Transverse colon (tissue), 4 donors: ENCODE results near the gene HRAS.

Experiments
- POLR2A ChIP-seq: fragments of 450-650 bp; IDR thresholded peaks from one replicate; pipeline ENCODE4 v1.6.1; 2016; ENCODE audit warnings: antibody characterized with exemption, mild to moderate bottlenecking, moderate library complexity
- POLR2AphosphoS5 ChIP-seq, 3 donors: sonication (generic); formaldehyde crosslinking; IDR thresholded peaks; one replicate each; pipeline ENCODE4 v1.6.1; 2016; ENCODE audit warnings: antibody characterized with exemption in 3 of 3
- TF ChIP-seq, protein P1 (sequence below), 5 experiments: fragments of 200-600 bp in 3 of 5; fragments of 450-650 bp in 2 of 5; sonication (generic) in 3 of 5; IDR thresholded peaks; 1 replicate in 2 of 5; 2 replicates in 3 of 5; pipeline ENCODE4 v1.5.1; 2016 to 2017; ENCODE audit warnings: antibody characterized with exemption in 5 of 5, inconsistent platforms in 3 of 5, mild to moderate bottlenecking in 2 of 5, moderate library complexity in 1 of 5

DNA sequence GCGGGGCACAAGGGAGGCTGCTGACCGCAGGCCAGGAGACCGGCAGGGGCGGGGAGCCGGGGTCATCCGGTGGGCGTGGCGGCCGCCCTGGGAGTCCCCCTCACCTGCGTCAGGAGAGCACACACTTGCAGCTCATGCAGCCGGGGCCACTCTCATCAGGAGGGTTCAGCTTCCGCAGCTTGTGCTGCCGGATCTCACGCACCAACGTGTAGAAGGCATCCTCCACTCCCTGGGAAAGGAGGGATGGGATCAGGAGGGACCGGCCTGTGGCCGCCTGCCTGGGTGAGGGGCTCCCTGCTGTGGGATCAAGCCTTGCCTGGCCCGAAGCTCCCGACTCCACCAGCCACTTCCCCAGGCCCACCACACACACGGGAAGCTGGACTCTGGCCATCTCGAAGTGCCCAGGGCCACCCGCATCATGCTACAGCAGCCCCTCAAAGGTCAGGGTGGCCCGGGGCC lies 2.8 kb downstream of the HRAS start:
- TF ChIP-seq, protein P1, sequence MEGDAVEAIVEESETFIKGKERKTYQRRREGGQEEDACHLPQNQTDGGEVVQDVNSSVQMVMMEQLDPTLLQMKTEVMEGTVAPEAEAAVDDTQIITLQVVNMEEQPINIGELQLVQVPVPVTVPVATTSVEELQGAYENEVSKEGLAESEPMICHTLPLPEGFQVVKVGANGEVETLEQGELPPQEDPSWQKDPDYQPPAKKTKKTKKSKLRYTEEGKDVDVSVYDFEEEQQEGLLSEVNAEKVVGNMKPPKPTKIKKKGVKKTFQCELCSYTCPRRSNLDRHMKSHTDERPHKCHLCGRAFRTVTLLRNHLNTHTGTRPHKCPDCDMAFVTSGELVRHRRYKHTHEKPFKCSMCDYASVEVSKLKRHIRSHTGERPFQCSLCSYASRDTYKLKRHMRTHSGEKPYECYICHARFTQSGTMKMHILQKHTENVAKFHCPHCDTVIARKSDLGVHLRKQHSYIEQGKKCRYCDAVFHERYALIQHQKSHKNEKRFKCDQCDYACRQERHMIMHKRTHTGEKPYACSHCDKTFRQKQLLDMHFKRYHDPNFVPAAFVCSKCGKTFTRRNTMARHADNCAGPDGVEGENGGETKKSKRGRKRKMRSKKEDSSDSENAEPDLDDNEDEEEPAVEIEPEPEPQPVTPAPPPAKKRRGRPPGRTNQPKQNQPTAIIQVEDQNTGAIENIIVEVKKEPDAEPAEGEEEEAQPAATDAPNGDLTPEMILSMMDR (IDR thresholded peaks at IDR 0.05): no peak
- TF ChIP-seq POLR2AphosphoS5 (IDR thresholded peaks at IDR 0.05): no peak
- TF ChIP-seq POLR2A: no peak
